WTC11 (cell line): Measurements from ENCODE around the gene FRYL.

Source experiments
- AR ChIP-seq: fragments of 250-450 bp; sonication (Bioruptor Pico); IDR thresholded peaks from 2 replicates; pipeline ENCODE4 v1.9.0; 2021; ENCODE audit warnings: mild to moderate bottlenecking
- ATF6 ChIP-seq: sonication (generic); formaldehyde crosslinking; IDR thresholded peaks from 2 replicates; pipeline ENCODE4 v1.8.1; 2023; ENCODE audit warnings: mild to moderate bottlenecking, missing genetic modification reagents
- CREB1 ChIP-seq: sonication (generic); formaldehyde crosslinking; IDR thresholded peaks from 2 replicates; pipeline ENCODE4 v1.8.0; 2023; ENCODE audit warnings: mild to moderate bottlenecking, missing genetic modification reagents
- CTCF ChIP-seq: fragments of 200-600 bp; IDR thresholded peaks from 2 replicates; pipeline ENCODE4 v1.8.0; 2022; ENCODE audit warnings: antibody characterized with exemption
- FOXP1 ChIP-seq: sonication (generic); formaldehyde crosslinking; IDR thresholded peaks from 2 replicates; pipeline ENCODE4 v1.8.0; 2022; ENCODE audit warnings: missing genetic modification reagents, mild to moderate bottlenecking, moderate library complexity, borderline replicate concordance
- JUN ChIP-seq: sonication (generic); formaldehyde crosslinking; IDR thresholded peaks from 2 replicates; pipeline ENCODE4 v1.8.0; 2023; ENCODE audit warnings: mild to moderate bottlenecking, missing genetic modification reagents
- SP1 ChIP-seq: sonication (generic); formaldehyde crosslinking; conservative IDR thresholded peaks from 2 replicates; pipeline ENCODE4 v1.8.1; 2022; ENCODE audit warnings: missing genetic modification reagents
- TEAD1 ChIP-seq: sonication (generic); formaldehyde crosslinking; IDR thresholded peaks from 2 replicates; pipeline ENCODE4 v1.8.0; 2022; ENCODE audit warnings: mild to moderate bottlenecking, missing genetic modification reagents
- TEAD4 ChIP-seq: sonication (generic); formaldehyde crosslinking; IDR thresholded peaks from 2 replicates; pipeline ENCODE4 v1.8.0; 2022; ENCODE audit warnings: mild to moderate bottlenecking, missing genetic modification reagents
- ZNF263 ChIP-seq: sonication (generic); formaldehyde crosslinking; IDR thresholded peaks from 2 replicates; pipeline ENCODE4 v1.8.1; 2022; ENCODE audit warnings: low read depth, mild to moderate bottlenecking, moderate library complexity, missing genetic modification reagents
- TF ChIP-seq, protein P1 (sequence below): sonication (generic); formaldehyde crosslinking; conservative IDR thresholded peaks from 2 replicates; pipeline ENCODE4 v1.8.1; 2022; ENCODE audit warnings: mild to moderate bottlenecking, missing genetic modification reagents
- TF ChIP-seq, protein P2 (sequence below): sonication (generic); formaldehyde crosslinking; IDR thresholded peaks from 2 replicates; pipeline ENCODE4 v1.8.1; 2022; ENCODE audit warnings: low read depth, missing genetic modification reagents, borderline replicate concordance

- TF ChIP-seq CTCF (no peak), CREB1 (CRISPR knock-in tag) (no peak), TEAD4 (CRISPR knock-in tag) (no peak), TEAD1 (CRISPR knock-in tag) (no peak), JUN (CRISPR knock-in tag) (no peak), ZNF263 (no peak), ATF6 (CRISPR knock-in tag) (no peak), FOXP1 (no peak), AR (no peak), SP1 (CRISPR knock-in tag) (no peak)
- TF ChIP-seq, protein P1, sequence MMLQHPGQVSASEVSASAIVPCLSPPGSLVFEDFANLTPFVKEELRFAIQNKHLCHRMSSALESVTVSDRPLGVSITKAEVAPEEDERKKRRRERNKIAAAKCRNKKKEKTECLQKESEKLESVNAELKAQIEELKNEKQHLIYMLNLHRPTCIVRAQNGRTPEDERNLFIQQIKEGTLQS = no peak
- TF ChIP-seq, protein P2, sequence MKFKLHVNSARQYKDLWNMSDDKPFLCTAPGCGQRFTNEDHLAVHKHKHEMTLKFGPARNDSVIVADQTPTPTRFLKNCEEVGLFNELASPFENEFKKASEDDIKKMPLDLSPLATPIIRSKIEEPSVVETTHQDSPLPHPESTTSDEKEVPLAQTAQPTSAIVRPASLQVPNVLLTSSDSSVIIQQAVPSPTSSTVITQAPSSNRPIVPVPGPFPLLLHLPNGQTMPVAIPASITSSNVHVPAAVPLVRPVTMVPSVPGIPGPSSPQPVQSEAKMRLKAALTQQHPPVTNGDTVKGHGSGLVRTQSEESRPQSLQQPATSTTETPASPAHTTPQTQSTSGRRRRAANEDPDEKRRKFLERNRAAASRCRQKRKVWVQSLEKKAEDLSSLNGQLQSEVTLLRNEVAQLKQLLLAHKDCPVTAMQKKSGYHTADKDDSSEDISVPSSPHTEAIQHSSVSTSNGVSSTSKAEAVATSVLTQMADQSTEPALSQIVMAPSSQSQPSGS (CRISPR knock-in tag) = no peak
Observed at GRCh38 chr4:48450740-48451139, 329.3 kb downstream of the FRYL start.
